ENCODE data around the gene HSH2D.

DNA sequence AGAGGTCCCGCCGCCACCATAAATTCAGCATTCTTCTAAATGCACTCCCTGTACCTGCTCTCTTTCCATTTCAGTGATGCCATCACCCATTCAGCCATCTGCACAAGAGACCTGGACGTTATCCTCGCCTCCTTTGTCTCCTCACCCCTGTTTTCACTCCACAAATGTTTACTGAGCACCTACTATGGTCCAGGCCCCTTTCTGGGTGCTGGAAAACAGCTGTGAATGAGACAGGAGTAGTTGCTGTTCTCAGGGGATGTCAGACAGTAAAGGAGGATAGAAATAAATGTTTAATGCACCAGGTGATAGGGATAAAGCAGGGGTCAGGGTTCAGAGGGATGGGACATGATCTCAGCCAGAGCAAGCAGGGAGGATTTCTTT lies 57.5 kb downstream of the HSH2D start:
- TF ChIP-seq, protein P1, sequence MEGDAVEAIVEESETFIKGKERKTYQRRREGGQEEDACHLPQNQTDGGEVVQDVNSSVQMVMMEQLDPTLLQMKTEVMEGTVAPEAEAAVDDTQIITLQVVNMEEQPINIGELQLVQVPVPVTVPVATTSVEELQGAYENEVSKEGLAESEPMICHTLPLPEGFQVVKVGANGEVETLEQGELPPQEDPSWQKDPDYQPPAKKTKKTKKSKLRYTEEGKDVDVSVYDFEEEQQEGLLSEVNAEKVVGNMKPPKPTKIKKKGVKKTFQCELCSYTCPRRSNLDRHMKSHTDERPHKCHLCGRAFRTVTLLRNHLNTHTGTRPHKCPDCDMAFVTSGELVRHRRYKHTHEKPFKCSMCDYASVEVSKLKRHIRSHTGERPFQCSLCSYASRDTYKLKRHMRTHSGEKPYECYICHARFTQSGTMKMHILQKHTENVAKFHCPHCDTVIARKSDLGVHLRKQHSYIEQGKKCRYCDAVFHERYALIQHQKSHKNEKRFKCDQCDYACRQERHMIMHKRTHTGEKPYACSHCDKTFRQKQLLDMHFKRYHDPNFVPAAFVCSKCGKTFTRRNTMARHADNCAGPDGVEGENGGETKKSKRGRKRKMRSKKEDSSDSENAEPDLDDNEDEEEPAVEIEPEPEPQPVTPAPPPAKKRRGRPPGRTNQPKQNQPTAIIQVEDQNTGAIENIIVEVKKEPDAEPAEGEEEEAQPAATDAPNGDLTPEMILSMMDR (IDR thresholded peaks at IDR 0.05) = no peak
- no peak for TF ChIP-seq ZFX (IDR thresholded peaks at IDR 0.05; ENCODE audit: borderline replicate concordance)

Measured in 22Rv1 (cell line).